CD4-positive, alpha-beta T cell treated with Interleukin-4 for 1 hour (primary cell): ENCODE data around the gene SLC13A5.
"Not testable (repeated sequence)": the region's sequence is repeated elsewhere in the genome, so short reads cannot be mapped to it uniquely, and the experiment has no call there.

Source experiments
- DNase-seq, 2 donors: peaks; one replicate each; pipeline ENCODE4 v3.0.0-alpha.2; 2020 to 2022

The SLC13A5 gene

DNA sequence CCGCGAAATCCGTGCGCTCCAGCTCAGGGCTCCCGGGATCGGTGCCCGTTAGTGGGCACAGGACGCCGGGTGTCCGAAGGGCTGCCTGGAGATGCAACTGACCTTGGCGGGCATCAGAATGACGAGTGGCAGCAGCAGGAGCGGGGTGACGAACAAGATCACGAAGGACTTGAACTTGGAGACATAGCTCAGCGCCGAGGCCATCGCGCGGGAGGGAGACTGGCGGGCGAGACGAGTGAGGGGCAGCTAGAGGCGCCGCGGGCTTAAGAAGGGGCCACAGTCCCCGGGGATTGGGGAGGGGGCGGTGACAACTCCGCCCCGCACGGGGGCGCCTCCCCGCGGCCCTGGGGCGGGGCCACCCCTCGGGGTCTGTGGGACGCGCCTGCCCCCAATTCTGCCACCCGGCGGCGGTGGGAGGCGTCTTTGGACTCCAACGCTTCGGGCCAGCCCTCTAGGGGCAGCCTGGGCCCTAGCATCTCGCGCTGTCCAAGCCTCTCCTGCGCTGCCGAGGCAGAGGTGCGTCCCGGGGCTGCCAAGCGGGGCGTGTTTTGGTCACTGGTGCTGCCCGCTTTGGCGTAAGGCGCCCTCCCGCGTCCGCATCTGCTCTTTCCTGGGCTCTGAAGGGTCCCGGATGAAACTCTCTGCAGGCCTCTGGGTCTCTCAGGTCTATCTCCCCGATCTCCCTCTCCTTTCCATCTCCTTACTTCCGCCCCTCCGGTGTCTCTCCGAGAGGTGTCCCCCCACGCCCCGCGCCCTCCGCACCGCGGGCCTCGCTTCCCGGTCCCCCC is at the start of gene SLC13A5:
SLC13A5 (minus strand) TSS at position 240 of the 788 bp plus-strand sequence; CDS start at position 204, 36 bp downstream.
- no peak for DNase-seq

DNA sequence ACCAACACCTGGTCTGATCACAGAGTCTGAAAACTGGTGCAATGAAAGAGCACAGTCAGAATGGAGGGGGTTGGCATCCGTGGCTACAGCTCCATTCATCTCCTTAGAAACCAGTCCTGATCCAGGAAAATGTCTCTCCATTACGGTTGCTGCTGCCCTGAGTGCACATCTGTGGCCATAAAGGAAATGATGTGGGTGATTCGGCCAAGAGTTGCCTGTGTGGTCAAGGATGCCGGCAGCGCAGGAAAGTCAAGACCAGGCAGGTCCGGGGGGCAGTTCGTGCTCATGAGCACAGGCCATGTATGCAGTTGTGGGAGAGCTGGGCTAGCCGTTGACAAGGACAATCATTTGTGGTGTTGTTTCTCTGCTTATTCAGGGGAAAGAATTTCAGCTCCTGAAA is 48.6 kb upstream of the SLC13A5 start:
- no peak for DNase-seq

DNA sequence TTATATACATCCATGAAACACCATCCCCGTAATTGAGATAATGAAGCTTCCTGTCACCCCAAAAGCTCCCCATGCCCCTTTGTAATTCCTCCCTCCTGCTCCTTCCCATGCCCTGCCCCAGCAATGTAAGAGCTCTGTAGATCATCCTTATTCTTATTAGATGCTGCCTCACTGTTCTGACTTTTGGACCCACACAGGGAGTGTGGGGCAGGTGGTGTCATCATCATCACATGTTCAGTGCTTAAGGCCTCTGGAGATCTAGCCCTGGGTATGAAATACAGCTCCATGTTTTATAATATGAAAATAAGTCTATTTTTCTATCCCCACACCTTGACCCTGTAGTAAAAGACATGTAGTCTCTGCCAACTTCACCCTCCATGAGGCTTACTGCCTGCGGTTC is 44.6 kb upstream of the SLC13A5 start:
- DNase-seq, result no peak

DNA sequence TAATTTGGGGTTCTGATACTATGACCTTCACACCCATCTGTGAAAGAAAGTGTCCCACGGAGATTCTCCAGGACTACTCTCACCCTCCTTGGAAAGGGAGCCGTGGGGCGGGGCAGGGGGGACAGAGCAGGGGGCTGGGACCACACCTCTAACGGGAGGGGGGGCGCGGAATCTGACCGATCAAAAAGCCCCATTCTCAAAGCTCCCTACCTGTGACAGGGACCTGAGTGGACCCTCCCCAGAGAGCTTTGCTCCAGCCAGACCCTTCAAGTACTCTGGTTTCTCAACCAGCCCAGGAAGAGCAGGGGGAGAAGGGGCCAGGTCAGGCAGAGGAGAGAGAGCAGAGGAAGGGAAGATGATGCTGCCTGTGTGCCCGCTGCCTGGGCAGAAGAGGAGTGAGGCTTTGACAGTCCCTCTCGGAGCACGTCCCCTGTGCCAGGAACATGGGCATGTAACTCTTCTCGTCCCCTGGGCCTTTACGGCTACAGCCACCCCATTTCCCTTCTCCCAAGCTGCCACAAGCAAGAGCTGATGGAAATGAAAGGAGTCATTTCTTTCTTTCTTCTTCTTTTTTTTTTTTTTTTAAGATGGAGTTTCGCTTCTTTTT is 43.4 kb upstream of the SLC13A5 start:
- DNase-seq, result no peak

DNA sequence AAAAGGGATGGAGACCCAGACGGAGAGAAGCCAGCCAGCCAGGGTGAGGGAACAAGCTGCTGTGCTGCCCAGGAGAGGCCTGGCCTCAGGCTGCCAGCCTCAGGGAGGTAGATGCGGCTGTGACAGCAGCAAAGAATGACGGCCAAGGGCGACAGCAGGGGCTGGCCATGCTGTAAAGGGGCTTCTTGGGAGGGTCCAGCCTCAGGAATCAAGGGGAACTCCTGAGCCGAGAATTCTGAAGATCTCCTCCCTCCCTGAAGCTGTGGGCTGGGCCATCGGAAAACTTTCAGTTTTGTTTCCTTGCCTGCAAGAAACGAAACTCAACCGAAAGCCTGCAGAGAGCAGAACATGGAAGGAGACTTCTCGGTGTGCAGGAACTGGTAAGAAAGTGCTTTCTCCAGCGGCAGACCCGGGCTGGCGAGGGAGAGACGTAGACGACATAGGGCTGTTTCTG is 42.6 kb upstream of the SLC13A5 start, which contains the start of gene XAF1:
XAF1 (plus strand) TSS at position 316 of the 454 bp plus-strand sequence; CDS start at position 349, 33 bp downstream.
- DNase-seq, result peak; percentile 47 to 65

DNA sequence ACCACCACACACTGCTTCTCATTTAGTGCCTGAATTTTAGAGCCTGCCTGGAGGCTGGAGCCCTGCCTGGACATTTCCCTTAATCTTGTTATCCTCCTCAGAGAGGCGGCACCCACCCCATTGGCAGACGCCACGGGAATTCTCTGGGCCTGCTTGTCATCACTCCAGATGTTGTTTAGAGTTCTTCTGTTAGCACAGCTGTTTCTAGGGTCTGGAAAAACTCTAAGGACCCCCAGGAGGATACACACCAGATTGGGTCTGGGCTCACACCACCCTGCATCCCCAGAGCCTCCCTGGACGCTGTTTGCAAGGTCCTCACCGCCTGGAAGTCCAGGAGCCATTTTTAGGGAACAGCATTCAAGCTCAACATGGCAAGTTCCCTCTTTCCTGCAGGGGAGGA is 42.1 kb upstream of the SLC13A5 start:
- no peak for DNase-seq

DNA sequence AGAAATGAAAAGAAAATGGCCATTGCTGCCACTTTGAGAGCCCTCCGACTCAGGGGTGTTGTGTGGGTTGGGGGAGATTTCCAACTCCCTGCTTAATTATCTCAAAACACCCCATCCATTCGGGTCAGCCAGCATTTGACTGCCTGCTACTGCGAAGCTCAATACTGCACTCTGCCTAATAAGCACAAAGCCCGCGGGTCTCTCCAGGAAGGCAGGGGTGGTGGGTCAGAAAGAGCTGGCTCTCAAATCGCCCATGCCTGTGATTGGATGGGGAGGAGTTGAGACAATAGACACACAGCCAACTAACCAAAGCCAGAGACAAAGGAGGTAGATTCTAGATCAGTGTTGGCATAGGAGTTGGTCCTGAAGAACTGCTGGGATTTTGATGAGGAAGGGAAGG is 40.4 kb upstream of the SLC13A5 start:
- no peak for DNase-seq

DNA sequence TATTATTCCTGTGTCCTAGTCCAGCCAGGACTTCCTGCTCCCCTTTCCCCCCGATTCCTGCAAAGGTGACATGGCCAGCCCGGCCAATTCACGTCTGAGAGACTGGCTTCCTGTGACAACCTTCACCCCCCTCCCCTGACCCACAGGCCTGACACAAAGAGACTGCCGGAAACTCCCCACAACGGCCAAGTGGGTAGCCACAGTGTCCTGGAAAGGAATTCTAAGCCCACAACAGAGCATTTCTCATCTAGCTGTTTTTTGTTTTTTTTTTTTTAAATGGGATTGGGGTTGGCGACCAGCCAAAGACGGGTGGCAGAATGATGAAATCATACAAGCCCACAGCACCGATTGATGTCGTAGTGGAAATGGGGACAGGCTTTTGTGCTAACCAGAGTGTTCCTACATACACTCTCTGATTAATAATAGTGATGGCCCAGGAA is 39.9 kb upstream of the SLC13A5 start:
- DNase-seq, result peak; percentile 44 to 71

DNA sequence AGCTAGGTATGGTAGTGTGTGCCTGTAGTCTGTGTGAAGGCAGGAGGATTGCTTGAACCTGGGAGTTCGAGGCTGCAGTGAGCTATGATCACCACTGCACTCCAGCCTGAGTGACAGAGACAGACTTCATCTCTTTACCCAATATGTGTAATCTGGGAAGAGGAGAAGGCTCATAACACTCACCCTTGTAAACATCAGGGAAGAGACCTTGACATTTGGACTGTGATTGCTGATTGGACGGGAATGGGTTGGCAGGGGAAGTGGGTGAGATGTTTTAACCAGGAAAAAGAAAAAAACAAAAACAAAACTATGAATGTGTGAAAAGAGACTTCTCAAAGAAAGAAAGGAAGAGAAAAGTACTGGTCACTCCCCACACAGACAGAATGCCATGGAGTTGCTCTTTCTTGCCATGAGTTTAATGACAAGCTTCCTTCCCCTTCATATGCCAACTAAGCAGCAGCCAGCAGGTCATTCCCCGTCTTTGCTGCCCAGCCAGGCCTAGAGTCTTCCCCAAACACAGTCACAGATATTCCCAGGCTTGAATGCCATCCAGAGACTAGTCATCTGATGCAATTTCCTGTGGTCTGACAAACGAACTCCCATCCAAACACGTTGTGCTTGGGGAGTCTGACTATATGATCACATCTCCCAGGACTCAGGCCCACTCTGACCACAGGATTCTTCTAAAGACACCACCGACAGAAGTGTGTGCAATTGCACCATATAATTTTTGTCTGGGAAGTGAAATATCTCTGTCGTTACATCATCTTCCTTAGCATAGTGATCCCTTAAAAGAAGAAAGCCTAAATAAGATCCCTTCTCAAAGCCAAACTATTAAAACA is 39.1 kb upstream of the SLC13A5 start:
- DNase-seq, result peak in 1 of 2 donors; percentile 13

DNA sequence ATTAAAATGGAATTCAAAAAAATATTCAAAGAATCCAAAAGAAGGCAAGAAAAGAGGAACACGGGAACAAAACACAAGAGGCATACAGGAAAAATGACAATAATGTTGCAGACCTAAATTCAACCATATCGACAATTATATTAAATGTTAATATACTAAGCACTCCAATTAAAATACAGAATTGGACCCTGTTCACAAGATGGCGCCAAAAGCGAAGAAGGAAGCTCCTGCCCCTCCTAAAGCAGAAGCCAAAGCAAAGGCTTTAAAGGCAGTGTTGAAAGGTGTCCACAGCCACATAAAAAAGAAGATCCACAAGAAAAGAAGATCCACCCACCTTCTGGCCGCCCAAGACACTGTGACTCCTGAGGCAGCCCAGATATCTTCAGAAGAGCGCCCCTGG is 36.4 kb upstream of the SLC13A5 start:
- DNase-seq, result no peak

DNA sequence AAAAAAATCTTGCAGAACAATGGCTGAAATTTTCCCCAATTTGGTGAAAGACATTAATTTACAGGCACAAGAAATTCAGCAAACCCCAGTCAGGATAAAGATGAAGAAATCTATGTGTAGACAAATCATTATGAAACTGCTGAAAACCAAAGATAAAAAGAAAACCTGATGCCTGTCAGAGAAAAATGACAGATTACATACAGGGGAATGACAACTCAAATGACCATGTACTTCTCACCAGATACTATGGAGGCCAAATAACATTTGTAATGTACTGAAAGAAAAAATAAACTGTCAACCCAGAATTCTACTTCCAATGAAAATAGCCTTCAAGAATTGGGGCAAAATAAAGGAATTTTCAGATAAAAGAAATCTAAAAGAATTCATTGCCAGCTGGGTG is 35.4 kb upstream of the SLC13A5 start:
- DNase-seq, result no peak

DNA sequence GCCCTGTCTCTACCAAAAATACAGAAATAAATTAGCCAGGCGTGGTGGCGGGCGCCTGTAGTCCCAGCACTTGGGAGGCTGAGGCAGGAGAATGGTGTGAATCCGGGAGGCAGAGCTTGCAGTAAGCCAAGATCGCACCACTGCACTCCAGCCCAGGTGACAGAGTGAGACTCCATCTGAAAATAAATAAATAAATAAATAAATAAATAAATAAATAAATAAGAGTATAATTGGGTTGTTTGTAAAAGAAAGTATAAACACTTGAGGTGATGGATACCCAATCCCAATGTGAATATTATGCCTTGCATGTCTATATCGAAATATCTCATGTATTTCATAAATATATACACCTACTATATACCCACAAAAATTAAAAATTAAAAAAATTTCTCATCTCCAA is 33.5 kb upstream of the SLC13A5 start:
- DNase-seq, result not testable (repeated sequence)

DNA sequence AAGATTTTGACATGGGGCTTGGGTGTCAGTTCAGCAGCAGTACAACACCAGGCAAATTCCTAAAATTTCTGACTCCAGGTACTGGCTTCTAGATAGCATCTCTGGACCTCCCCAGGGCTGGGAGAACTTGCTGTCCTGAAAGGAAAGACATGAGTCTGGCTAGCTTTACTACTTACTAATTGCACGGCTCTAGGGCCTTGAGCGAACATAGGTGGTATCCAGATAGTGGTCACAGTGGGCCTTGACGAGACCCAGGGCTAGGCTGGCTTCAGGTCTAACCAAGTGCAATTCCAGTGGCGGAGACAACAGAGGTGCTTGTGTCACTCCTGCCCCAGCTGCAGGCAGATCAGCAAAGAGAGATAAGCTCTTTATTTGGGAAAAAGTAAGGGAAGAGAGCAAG is 16.4 kb upstream of the SLC13A5 start:
- DNase-seq, result no peak

DNA sequence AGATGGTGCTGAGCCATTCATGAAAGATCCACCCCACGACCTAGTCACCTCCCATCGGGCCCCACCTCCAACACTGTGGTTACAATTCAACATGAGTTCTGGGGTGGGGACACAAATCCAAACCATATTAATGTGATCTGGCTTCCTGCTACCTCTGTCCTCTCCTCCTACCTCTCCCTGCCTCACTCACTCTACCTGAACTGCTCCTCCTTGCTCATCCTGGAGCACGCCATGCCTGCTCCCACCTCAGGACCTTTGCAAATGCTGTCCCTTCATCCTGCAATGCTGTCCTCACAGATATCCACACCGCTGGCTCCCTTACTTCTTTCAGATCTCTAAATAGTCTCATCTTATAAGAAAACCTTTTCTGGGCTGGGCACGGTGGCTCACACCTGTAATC is 10.8 kb upstream of the SLC13A5 start:
- no peak for DNase-seq

DNA sequence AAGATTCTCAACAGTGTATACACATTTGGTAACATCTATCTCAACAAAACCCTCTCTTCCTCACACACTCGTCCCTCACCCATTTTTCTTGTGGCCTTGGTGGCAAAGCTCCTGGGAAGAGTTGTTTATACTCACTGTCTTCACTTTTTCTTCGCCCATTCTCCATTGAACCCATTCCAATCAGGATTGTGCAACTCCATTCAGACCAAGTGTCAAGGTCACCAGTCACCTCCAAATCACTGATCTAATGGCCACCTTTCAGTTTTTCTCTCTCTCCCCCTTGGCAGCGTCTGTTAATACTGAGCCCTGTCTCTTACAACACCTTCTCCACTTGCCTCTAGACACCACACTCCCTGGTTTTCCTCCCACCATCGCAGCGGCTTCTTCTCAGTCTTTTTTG is 8.6 kb upstream of the SLC13A5 start:
- no peak for DNase-seq

DNA sequence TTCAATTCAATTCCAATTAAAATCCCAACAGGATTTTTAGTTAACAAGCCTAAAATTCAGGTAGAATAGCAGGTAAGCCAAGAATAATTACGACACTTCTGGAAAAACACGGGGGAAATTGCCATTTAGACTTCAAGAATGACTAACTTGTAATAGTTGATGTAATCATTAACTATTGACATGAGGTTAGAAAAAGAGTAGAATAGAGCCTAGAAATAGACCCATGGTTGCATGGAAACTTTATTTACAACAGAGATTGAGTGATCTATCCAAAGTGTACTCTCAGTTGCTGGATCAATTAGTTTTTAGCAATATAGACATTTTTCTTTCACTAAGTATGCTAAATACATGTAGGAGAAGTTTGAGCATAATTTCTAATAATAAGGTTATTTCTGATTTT is 3.6 kb upstream of the SLC13A5 start:
- no peak for DNase-seq

DNA sequence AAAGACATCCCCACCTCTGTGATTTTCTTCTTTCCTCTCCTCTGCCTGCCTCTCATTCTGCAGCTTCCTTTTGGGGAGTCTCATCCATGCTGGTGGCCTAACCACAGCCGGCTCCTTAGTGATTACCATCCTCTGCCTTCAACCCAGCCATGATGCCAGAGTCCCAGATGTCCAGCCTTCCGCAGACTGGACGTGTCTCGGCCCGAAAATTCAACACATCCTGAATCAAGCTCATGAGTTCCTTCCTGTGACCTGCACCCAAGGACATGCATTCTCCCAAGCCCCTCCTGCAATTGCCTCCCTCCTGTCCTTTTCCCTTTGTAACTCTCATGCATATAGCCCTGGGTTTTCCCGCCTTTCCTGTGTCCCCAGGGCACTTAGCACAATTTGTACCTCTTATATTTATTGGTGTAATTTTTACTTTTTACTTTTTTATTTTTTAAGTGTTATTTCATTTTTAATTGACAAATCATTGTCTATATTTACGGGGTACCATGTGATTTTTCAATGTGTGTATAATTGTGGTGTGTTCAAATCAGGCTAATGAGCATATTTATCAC is 1.2 kb upstream of the SLC13A5 start:
- DNase-seq, result no peak

DNA sequence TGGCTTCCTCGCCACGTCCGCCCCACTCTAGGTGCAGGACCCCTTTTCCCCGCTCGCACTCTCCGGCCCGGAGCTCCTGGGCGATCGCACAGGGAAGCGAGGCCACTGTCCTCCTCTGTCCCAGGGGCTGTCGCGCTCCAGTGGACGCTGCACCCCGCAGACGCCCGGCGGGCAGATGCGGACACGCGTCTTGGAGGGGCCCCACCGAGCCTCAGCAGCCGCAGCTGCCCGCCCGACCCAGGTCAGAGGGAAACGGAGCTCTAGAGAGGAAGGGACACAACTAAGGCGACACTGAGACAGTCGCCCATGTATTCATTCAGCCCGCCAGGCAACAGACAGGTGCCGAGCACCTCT is 726 bp upstream of the SLC13A5 start:
- no peak for DNase-seq

DNA sequence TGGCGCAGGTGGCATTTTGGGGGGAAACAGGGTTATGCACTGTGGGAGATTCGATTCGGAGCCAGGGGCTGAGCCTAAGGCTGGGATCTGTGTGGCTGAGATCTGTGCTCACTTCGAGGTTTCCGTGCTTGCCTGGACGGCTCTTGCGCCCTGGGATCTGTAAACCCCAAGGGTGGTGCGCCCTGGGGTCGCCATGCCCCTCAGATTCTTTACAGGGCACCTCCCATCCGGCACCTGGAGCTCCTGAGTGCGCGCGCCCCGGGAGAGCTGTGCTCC is 377 bp downstream of the SLC13A5 start:
- no peak for DNase-seq

DNA sequence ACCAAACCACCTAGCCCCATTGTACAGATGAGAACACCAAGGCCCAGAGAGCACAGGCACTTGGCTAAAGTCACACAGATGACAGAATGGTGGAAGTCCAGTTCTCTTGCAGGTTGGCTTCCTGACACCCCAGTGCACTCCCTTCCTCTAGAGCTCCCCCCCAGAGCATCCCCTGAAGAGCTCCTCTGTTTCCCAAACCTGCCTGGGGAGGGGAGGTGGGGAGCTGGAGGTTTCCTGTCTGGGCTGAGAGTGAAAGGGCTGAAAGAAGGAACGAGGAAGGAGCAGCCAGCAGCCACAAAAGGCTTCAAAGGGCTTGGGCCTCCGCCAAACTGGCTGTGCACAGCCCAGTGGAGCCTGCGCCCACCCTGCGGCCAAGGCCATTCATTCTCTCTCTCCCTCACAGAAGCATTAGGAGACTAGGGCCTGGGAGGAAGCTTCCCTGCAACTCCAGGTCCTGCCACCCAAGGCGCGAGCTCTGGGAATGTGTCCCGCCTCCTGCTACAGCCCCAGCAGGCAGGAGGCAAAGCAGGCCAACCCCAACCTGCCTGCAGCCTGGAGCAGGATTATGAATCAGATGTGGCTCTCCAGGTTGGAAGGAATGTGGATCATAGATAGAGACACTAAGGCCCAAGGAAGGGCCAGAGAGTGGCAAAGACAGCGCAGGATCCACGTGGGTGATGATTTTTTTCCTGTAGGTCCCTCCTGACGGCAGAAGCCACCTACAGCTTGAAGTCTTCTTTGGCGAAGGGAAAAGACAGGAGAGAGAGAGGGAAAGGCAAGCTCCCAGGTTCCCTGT is 913 bp downstream of the SLC13A5 start:
- no peak for DNase-seq

DNA sequence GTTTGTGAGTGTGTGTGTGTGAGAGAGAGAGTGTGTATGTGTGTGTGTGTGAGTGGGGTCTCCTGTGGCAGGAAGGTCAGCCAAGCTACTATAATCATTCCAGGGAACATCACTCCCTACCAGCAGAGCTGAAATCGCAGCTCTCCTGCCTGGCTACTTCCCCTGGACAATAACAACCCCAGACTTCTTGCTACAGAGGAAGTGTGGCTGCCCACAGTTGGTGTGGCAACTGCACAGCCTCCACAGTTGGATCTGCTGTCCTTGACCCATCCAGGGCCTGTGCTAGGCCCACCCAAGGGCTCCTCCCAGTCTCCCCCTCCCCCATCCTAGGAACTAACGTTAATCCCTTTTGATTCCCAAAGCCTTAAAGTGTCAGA is 1.5 kb downstream of the SLC13A5 start:
- DNase-seq, result no peak

DNA sequence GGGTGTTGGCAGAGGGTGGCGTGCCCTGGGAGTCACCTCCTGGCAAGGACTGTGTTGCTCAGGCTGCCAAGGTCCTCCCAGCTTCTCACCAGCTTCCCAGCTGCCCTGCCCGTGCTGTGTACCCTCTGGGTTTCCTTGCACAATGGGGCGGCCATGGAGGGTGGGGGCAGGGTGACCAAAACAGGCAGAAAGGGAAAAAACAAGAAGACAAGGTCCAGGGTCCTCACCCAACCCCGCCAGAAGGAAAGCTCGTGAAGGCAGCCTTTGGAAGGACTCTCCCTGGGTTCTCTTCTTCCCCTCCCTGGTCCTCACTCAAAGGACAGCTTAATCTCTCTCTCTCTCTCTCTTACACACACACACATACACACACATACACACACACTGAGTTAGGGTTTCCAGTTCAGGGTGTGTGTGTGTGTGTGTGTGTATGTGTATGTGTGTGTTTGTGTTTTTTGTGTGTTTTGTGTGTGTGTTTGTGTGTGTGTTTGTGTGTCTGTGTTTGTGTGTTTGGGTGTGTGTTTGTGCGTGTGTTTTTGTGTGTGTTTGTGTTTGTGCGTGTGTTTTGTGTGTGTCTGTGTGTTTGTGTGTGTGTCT is 2.0 kb downstream of the SLC13A5 start:
- no peak for DNase-seq
